ENCODE data around the gene FCRL2. TPM values are rescaled to one million over a fixed set of nuclear protein-coding genes. Genes with fewer than 3 reads are reported as not detected.

Gene FCRL2
- total RNA-seq, 4 donors from 2014 or later = 0.51 to 0.67 (median 0.57) TPM

DNA sequence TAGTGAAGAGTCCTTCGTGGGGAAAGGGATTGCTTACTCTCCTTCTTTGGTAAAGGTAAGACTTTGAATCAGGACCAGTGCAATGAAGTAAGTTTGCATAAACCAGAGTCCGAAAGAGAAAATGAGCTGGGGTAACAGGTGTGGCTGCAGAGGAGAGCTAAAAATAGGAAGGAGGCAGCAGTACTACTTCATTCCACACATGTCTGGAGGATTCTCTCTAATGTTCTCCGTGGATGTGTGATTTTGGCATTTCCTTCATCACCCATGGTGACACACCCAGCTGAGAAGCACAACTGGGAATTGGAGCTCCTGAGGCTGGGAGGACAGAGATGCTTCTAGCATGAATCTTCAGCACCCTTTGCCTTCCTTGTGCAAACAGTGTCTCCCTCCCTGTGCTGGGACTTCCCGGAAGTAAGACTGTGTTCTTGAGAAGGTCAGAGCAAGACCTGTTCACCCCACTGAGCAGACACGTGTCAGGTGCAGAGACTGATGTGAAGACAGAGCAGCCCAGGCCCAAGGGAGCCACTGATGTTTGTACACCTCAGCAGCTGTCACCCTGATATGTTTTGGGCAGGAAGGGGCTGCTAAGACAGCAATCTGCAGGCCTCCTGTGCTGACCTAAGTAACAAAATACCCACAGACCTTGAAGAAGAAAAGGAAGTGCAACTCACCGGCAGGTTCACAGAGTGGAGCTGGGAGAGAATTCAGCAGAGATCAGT lies 29.7 kb upstream of the FCRL2 start:
- Histone ChIP-seq H3K4me1 (no peaks in the 10 kb centered on the region), H3K27me3 (no peaks in the 10 kb centered on the region), H3K36me3 (no peaks in the 10 kb centered on the region), H3K27ac (no peak overlapping the region), H3K9me3 (no peaks in the 10 kb centered on the region), H3K4me3 (no peak overlapping the region)
- intact Hi-C loops (cut with DNase I; ENCODE audit: low total_unique reads) = no loop called here
- DNase-seq = no peak
- TF ChIP-seq, protein P1, sequence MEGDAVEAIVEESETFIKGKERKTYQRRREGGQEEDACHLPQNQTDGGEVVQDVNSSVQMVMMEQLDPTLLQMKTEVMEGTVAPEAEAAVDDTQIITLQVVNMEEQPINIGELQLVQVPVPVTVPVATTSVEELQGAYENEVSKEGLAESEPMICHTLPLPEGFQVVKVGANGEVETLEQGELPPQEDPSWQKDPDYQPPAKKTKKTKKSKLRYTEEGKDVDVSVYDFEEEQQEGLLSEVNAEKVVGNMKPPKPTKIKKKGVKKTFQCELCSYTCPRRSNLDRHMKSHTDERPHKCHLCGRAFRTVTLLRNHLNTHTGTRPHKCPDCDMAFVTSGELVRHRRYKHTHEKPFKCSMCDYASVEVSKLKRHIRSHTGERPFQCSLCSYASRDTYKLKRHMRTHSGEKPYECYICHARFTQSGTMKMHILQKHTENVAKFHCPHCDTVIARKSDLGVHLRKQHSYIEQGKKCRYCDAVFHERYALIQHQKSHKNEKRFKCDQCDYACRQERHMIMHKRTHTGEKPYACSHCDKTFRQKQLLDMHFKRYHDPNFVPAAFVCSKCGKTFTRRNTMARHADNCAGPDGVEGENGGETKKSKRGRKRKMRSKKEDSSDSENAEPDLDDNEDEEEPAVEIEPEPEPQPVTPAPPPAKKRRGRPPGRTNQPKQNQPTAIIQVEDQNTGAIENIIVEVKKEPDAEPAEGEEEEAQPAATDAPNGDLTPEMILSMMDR (IDR thresholded peaks at IDR 0.05) = no peak
- TF ChIP-seq POLR2A (IDR thresholded peaks at IDR 0.05) = no peak

DNA sequence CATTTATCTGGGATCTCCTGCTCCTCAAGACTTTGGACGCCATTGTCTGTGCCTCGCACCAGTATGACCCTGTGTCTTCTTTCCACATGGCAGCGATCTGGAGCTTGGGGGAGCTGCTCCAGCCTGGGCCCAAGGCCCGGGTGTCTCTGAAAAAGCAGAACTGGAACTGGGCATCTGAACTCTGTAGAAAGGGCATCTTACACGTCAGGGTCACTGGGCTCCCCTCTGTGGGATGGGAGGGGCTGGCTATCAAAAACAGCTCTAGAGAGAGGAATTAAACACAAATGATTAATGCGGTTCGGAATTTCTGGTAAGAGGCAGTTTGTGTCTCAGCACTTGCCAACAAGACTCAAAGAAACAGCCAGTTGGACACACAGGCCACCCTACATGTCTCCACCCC lies 26.9 kb upstream of the FCRL2 start:
- H3K9me3 ChIP-seq = no peaks in the 10 kb centered on the region
- no peak for DNase-seq
- H3K27me3 ChIP-seq = no peaks in the 10 kb centered on the region
- no peak overlapping the region for H3K27ac ChIP-seq
- intact Hi-C loops (cut with DNase I; ENCODE audit: low total_unique reads) = no loop called here
- H3K4me1 ChIP-seq = no peaks in the 10 kb centered on the region
- H3K36me3 ChIP-seq = no peaks in the 10 kb centered on the region
- TF ChIP-seq, protein P1 (IDR thresholded peaks at IDR 0.05) = no peak
- no peak for TF ChIP-seq POLR2A (IDR thresholded peaks at IDR 0.05)
- no peak overlapping the region for H3K4me3 ChIP-seq

DNA sequence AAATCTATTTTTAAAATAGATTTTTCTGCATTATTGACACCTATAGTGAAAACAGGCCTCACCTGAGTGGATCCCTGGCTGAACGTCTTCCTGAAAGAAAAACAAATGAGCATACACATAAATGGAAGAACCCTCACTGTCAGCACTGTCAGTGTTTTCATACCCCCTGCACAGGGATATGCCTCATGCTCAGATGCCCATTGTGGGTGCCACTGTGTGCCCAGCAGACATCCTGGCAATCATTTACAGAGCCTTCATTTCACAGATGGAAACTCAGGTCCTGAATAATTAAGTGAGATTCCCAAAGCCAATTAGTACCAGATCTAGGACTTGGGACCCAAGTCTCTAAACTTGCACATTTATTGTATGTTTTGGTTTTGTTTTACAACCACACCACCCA lies 23.1 kb upstream of the FCRL2 start:
- Histone ChIP-seq H3K4me3 (no peak overlapping the region), H3K36me3 (no peaks in the 10 kb centered on the region), H3K4me1 (no peaks in the 10 kb centered on the region), H3K27me3 (no peaks in the 10 kb centered on the region), H3K9me3 (no peaks in the 10 kb centered on the region), H3K27ac (no peak overlapping the region)
- intact Hi-C loops (cut with DNase I; ENCODE audit: low total_unique reads) = no loop called here
- no peak for TF ChIP-seq POLR2A (IDR thresholded peaks at IDR 0.05)
- TF ChIP-seq, protein P1 (IDR thresholded peaks at IDR 0.05) = no peak
- DNase-seq = no peak

DNA sequence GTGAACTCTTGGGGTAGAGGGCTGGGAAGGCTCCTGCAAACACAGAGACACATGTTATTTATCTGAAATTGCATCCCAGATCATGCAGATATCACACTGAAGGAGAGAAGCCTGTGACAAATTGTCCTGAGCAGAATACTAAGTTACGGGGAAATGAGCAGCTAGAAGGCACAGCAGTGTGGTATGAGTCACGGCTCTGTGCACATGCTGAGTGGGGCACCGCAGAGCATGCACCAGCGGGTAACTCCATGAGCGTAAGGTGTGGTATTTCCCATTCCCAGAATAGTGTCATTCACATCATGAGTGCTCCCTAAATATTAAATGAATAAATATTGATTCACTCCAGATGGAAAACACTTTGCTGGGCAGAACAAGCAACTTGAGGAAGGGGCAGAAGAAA lies 21.3 kb upstream of the FCRL2 start:
- H3K27me3 ChIP-seq = no peaks in the 10 kb centered on the region
- H3K4me1 ChIP-seq = no peaks in the 10 kb centered on the region
- H3K27ac ChIP-seq = no peak overlapping the region
- H3K9me3 ChIP-seq = no peaks in the 10 kb centered on the region
- intact Hi-C loops (cut with DNase I; ENCODE audit: low total_unique reads) = no loop called here
- DNase-seq = no peak
- no peak for TF ChIP-seq POLR2A (IDR thresholded peaks at IDR 0.05)
- TF ChIP-seq, protein P1 (IDR thresholded peaks at IDR 0.05) = no peak
- no peak overlapping the region for H3K4me3 ChIP-seq
- no peaks in the 10 kb centered on the region for H3K36me3 ChIP-seq

DNA sequence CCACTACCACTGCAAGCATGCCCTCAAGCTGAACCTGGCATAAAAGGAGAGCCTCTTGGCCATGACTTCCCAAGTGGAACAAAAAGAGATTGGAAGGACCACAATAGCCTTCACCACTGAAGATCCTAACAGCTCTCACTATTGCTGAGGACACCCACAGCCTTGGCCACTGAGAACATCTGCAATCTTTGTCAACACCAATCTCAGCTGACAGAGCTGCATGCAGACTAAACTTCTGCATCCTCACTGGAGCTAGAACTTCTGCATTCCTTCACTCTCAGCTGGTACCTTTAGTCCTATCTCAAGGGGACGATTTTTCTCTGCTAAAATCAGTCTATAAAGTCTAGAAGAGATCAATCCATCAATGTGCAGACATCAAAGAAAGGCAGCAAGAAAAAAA lies 8.3 kb upstream of the FCRL2 start:
- Histone ChIP-seq H3K27me3 (no peaks in the 10 kb centered on the region), H3K4me1 (no peaks in the 10 kb centered on the region), H3K9me3 (no peaks in the 10 kb centered on the region), H3K36me3 (no peaks in the 10 kb centered on the region), H3K4me3 (no peak overlapping the region), H3K27ac (no peak overlapping the region)
- no peak for TF ChIP-seq POLR2A (IDR thresholded peaks at IDR 0.05)
- TF ChIP-seq, protein P1 (IDR thresholded peaks at IDR 0.05) = no peak
- intact Hi-C loops (cut with DNase I; ENCODE audit: low total_unique reads) = no loop called here
- no peak for DNase-seq
